Measurements from ENCODE around the gene PGLYRP4.

GRCh38 chr1:153355445-153356071 is 6.9 kb upstream of the PGLYRP4 start:
- TF ChIP-seq, protein P1, sequence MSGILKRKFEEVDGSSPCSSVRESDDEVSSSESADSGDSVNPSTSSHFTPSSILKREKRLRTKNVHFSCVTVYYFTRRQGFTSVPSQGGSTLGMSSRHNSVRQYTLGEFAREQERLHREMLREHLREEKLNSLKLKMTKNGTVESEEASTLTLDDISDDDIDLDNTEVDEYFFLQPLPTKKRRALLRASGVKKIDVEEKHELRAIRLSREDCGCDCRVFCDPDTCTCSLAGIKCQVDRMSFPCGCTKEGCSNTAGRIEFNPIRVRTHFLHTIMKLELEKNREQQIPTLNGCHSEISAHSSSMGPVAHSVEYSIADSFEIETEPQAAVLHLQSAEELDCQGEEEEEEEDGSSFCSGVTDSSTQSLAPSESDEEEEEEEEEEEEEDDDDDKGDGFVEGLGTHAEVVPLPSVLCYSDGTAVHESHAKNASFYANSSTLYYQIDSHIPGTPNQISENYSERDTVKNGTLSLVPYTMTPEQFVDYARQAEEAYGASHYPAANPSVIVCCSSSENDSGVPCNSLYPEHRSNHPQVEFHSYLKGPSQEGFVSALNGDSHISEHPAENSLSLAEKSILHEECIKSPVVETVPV (CRISPR knock-in tag; IDR thresholded peaks at IDR 0.05), result no peak
- TF ChIP-seq ZNF8 (CRISPR knock-in tag; IDR thresholded peaks at IDR 0.05), result no peak

Data from SK-N-SH treated with all-trans-retinoic acid at 6 μM for 48 hours (cell line).